ENCODE results near the gene PAPLN. TPM values are rescaled to one million over a fixed set of nuclear protein-coding genes. Genes with fewer than 3 reads are reported as not detected.

Gene PAPLN
- total RNA-seq, 1 experiment from 2014 or later: 0.75 TPM

DNA sequence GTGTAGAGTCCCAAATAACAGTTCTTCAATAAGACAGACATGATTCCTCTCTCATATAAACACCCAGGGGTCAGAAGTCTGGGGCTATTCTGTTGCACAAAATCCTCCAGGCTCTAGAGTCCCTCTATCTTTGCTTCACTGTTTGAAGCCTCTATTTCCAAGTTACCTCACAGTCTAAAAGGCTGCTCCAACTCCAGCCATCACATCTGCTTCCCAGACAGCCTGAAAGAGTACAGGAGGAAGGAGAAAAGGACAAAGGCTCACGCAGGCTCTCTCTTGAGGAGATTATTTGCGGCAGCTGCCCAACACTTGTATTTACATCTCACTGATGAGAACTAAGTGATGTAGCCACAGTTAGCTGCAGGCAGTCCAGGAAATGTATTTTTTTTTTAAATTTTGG lies 6.4 kb downstream of the PAPLN start:
- peaks cover 4% of the 10 kb centered on the region for H3K27me3 ChIP-seq (replicated peaks; ENCODE audit: insufficient read depth, low read depth, low read length, poor library complexity)
- intact Hi-C loops (cut with micrococcal nuclease; ENCODE audit: unreplicated experiment): no loop called here
- BruUV-seq (replicated peaks): no TSS peak
- H3K36me3 ChIP-seq (ENCODE audit: insufficient read depth, low read length, poor library complexity, severe bottlenecking): no peaks in the 10 kb centered on the region
- no peak overlapping the region for H3K4me3 ChIP-seq (ENCODE audit: low read depth, low read length, poor library complexity, severe bottlenecking)
- peaks cover 5% of the 10 kb centered on the region for H3K4me1 ChIP-seq (ENCODE audit: insufficient read depth, low read length, poor library complexity, severe bottlenecking)
- H3K9me3 ChIP-seq (ENCODE audit: low read depth, low read length, poor library complexity, severe bottlenecking): no peaks in the 10 kb centered on the region
- ChIA-PET CTCF (interaction anchor here (0.5 kb wide), 1 partner anchor 228 kb away, joined by 3 read pairs; no protein-coding TSS in a partner anchor), POLR2A (ENCODE audit: low non-redundant PET) (no interaction called here)
- no peak for DNase-seq (ENCODE audit: low spot score)
- no peak for TF ChIP-seq EZH2 (IDR thresholded peaks at IDR 0.05; ENCODE audit: borderline replicate concordance, low read depth, low read length, poor library complexity, severe bottlenecking)
- TF ChIP-seq, protein P1, sequence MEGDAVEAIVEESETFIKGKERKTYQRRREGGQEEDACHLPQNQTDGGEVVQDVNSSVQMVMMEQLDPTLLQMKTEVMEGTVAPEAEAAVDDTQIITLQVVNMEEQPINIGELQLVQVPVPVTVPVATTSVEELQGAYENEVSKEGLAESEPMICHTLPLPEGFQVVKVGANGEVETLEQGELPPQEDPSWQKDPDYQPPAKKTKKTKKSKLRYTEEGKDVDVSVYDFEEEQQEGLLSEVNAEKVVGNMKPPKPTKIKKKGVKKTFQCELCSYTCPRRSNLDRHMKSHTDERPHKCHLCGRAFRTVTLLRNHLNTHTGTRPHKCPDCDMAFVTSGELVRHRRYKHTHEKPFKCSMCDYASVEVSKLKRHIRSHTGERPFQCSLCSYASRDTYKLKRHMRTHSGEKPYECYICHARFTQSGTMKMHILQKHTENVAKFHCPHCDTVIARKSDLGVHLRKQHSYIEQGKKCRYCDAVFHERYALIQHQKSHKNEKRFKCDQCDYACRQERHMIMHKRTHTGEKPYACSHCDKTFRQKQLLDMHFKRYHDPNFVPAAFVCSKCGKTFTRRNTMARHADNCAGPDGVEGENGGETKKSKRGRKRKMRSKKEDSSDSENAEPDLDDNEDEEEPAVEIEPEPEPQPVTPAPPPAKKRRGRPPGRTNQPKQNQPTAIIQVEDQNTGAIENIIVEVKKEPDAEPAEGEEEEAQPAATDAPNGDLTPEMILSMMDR (conservative IDR thresholded peaks at IDR 0.05; ENCODE audit: low read depth, low read length): no peak
- H3K27ac ChIP-seq (ENCODE audit: low read depth, low read length, poor library complexity, severe bottlenecking): no peak overlapping the region

GRCh38 chr14:73244541-73245290 lies 7.4 kb downstream of the PAPLN start:
- H3K27me3 ChIP-seq (replicated peaks; ENCODE audit: insufficient read depth, low read depth, low read length, poor library complexity): peaks cover under 1% of the 10 kb centered on the region
- H3K27ac ChIP-seq (ENCODE audit: low read depth, low read length, poor library complexity, severe bottlenecking): no peak overlapping the region
- intact Hi-C loops (cut with micrococcal nuclease; ENCODE audit: unreplicated experiment): no loop called here
- no peaks in the 10 kb centered on the region for H3K9me3 ChIP-seq (ENCODE audit: low read depth, low read length, poor library complexity, severe bottlenecking)
- CTCF ChIA-PET: no interaction called here
- POLR2A ChIA-PET (ENCODE audit: low non-redundant PET): no interaction called here
- H3K4me1 ChIP-seq (ENCODE audit: insufficient read depth, low read length, poor library complexity, severe bottlenecking): no peaks in the 10 kb centered on the region
- no TSS peak for BruUV-seq (replicated peaks)
- DNase-seq (ENCODE audit: low spot score): no peak
- H3K4me3 ChIP-seq (ENCODE audit: low read depth, low read length, poor library complexity, severe bottlenecking): no peak overlapping the region
- H3K36me3 ChIP-seq (ENCODE audit: insufficient read depth, low read length, poor library complexity, severe bottlenecking): no peaks in the 10 kb centered on the region
- TF ChIP-seq, protein P1 (conservative IDR thresholded peaks at IDR 0.05; ENCODE audit: low read depth, low read length): no peak
- no peak for TF ChIP-seq EZH2 (IDR thresholded peaks at IDR 0.05; ENCODE audit: borderline replicate concordance, low read depth, low read length, poor library complexity, severe bottlenecking)

DNA sequence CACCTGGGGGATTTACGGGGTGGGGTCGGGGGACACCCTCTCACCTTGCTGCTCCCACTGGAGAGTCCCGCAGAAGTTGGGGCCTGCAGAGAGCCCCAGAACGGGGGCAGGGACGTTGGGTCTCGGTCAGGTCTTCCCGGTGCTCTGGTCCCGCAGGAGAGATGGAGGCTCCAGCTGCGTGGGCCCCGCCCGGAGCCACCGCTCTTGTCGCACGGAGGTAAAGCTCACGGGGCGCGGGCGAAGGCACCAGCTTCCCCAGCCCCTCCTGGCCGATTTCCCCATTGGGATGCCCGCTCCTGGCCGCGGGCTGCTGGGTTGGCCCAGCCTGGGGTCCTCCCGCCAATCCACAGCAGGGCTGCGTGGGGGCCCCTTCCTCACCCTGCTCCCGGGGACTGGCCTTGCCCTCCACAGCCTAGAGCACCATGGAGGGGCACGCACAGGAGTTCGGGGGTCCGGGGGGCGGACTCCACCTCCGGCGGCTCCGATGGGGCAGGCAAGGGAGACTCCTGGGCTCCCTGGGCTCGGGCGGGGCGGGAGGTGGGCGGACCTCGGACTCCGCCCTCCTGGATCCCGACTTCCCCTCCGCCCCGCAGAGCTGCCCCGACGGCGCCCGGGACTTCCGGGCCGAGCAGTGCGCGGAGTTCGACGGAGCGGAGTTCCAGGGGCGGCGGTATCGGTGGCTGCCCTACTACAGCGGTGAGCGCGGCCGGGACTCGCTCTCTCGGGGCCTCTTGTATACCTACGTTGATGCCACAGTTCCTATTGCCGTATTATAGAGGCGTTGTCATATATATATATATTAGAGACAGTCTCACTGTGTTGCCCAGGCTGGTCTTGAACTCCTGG lies 8.4 kb downstream of the PAPLN start:
- Histone ChIP-seq H3K27ac (ENCODE audit: low read depth, low read length, poor library complexity, severe bottlenecking) (peak overlapping the region; percentile 21), H3K36me3 (ENCODE audit: insufficient read depth, low read length, poor library complexity, severe bottlenecking) (no peaks in the 10 kb centered on the region), H3K27me3 (replicated peaks; ENCODE audit: insufficient read depth, low read depth, low read length, poor library complexity) (no peaks in the 10 kb centered on the region), H3K4me3 (ENCODE audit: low read depth, low read length, poor library complexity, severe bottlenecking) (peak overlapping the region; percentile 50), H3K4me1 (ENCODE audit: insufficient read depth, low read length, poor library complexity, severe bottlenecking) (no peaks in the 10 kb centered on the region), H3K9me3 (ENCODE audit: low read depth, low read length, poor library complexity, severe bottlenecking) (no peaks in the 10 kb centered on the region)
- intact Hi-C loops (cut with micrococcal nuclease; ENCODE audit: unreplicated experiment): no loop called here
- DNase-seq (ENCODE audit: low spot score): peak; percentile 56
- TF ChIP-seq, protein P1 (conservative IDR thresholded peaks at IDR 0.05; ENCODE audit: low read depth, low read length): no peak
- TF ChIP-seq EZH2 (IDR thresholded peaks at IDR 0.05; ENCODE audit: borderline replicate concordance, low read depth, low read length, poor library complexity, severe bottlenecking): no peak
- POLR2A ChIA-PET (ENCODE audit: low non-redundant PET): no interaction called here
- no TSS peak for BruUV-seq (replicated peaks)
- CTCF ChIA-PET: no interaction called here
